Right atrium auricular region (tissue), 2 donors: Measurements from ENCODE around the gene CFAP210. TPM values are rescaled to one million over a fixed set of nuclear protein-coding genes. Genes with fewer than 3 reads are reported as not detected.

Experiments
- DNase-seq: peaks from one replicate; pipeline ENCODE4 v3.0.0-alpha.2; 2019; ENCODE audit warnings: low spot score
- H3K27ac ChIP-seq, 2 donors: fragments of 200-600 bp; sonication (generic); 1 replicate in 1 of 2; 2 replicates in 1 of 2; pipeline ENCODE4 v1.5.1; 2016 to 2019
- H3K27me3 ChIP-seq, 2 donors: fragments of 200-600 bp; sonication (generic); one replicate each; pipeline versions ENCODE4 v1.5.1 to v1.6.0; 2017 to 2019
- H3K36me3 ChIP-seq: fragments of 200-600 bp; sonication (generic); one replicate; pipeline ENCODE4 v1.5.1; 2016
- H3K4me1 ChIP-seq, 2 donors: fragments of 200-600 bp; sonication (generic); one replicate each; pipeline versions ENCODE4 v1.5.1 to v1.6.0; 2017 to 2019
- H3K4me3 ChIP-seq, 2 donors: fragments of 200-600 bp; sonication (generic); 1 replicate in 1 of 2; 2 replicates in 1 of 2; pipeline ENCODE4 v1.5.1; 2017 to 2019; ENCODE audit warnings: mild to moderate bottlenecking in 1 of 2, moderate library complexity in 1 of 2
- H3K9me3 ChIP-seq, 2 donors: fragments of 200-600 bp; sonication (generic); one replicate each; pipeline ENCODE4 v1.5.1; 2019
- total RNA-seq, 2 donors: library from RNA; depleted of rRNA; stranded (reverse); fragments of >200 nt; gene quantifications; one replicate each; pipeline ENCODE4 v1.1.0, GENCODE V29; 2016
- TF ChIP-seq, protein P1 (sequence below), 2 donors: fragments of 200-600 bp; sonication (generic); IDR thresholded peaks; one replicate each; pipeline ENCODE4 v1.5.1; 2019; ENCODE audit warnings: antibody characterized with exemption in 2 of 2

CFAP210 gene
- total RNA-seq, 2 donors from 2014 or later, result not detected

DNA sequence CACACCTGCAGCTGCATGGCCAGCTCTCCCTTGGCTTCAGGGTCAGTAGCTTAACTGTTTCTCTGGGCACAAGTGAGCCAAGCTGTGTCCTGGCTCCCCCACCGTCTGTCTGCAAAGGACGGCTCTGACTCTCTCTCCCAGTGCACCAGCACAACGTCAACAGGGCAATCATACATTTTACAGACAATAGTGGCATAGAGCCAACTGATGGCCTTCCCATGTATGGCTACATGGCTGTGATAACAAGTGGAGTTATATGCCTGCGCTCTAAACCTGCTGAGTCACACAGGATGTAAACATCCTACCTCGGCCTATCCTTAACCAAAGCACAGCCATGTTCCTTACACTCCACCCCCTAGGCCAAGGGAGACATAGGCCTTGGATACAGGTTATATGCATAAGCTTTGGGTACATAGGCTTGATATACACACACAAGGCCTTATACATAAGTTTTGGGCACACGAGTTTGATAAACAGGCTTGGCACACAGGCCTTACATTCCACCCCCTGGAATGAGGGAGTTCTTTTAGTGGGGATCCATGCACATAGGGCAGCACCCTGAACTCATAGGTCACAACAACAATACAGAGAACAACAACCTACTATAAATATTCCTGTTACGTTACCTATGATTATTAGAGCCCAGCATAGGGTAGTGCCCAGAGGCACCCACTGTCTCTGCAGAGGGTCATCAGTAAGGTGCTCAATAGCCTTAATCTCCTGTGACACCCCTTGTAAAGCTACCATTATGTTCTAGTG is 17.7 kb upstream of the CFAP210 start:
- TF ChIP-seq, protein P1, sequence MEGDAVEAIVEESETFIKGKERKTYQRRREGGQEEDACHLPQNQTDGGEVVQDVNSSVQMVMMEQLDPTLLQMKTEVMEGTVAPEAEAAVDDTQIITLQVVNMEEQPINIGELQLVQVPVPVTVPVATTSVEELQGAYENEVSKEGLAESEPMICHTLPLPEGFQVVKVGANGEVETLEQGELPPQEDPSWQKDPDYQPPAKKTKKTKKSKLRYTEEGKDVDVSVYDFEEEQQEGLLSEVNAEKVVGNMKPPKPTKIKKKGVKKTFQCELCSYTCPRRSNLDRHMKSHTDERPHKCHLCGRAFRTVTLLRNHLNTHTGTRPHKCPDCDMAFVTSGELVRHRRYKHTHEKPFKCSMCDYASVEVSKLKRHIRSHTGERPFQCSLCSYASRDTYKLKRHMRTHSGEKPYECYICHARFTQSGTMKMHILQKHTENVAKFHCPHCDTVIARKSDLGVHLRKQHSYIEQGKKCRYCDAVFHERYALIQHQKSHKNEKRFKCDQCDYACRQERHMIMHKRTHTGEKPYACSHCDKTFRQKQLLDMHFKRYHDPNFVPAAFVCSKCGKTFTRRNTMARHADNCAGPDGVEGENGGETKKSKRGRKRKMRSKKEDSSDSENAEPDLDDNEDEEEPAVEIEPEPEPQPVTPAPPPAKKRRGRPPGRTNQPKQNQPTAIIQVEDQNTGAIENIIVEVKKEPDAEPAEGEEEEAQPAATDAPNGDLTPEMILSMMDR (IDR thresholded peaks at IDR 0.05), result no peak
- H3K36me3 ChIP-seq, result no peaks in the 10 kb centered on the region
- H3K27me3 ChIP-seq, result no peaks in the 10 kb centered on the region
- H3K9me3 ChIP-seq, result no peaks in the 10 kb centered on the region
- DNase-seq, result no peak
- H3K27ac ChIP-seq, result no peak overlapping the region
- H3K4me3 ChIP-seq, result no peak overlapping the region
- H3K4me1 ChIP-seq, result peaks cover 0 to 19% of the 10 kb centered on the region in 2 donors

DNA sequence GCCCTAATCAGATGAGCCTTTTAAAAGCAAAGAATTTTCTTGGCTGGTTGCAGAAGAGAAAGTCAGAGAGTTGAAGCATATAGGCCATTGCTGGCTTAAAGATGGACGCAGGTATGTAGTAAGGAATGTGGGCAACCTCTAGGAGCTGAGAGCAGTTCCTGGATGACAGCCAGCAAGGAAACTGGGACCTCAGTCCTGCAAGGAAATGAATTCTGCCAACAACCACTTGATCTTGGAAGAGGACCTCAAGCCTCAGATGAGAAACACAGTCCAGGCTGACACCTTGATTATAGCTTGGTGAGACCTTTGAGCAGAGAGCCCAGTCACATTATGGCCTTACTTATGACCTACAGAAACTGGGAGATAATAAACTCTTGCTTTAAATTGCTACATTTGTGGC is 15.8 kb upstream of the CFAP210 start:
- H3K36me3 ChIP-seq, result no peaks in the 10 kb centered on the region
- H3K4me1 ChIP-seq, result no peaks in the 10 kb centered on the region
- no peak for DNase-seq
- no peaks in the 10 kb centered on the region for H3K27me3 ChIP-seq
- H3K4me3 ChIP-seq, result no peak overlapping the region
- no peak overlapping the region for H3K27ac ChIP-seq
- TF ChIP-seq, protein P1 (IDR thresholded peaks at IDR 0.05), result no peak
- no peaks in the 10 kb centered on the region for H3K9me3 ChIP-seq

DNA sequence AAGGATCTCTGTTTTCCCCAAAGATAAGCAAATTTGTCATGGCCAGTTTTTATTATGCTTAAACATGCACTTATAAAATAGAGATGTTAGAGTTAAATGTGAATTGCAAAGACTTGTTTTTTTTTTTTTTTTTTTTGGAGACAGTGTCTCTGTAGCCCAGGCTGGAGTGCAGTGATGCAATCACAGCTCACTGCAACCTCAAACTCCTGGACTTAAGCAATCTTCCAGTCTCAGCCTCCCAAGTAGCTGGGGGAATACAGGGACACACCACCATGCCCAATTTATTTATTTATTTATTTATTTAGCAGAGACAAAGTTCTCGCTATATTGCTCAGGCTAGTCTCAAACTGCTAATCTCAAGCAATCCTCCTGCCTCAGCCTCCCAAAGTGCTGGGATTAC is 15.1 kb upstream of the CFAP210 start:
- TF ChIP-seq, protein P1 (IDR thresholded peaks at IDR 0.05), result no peak
- no peak overlapping the region for H3K27ac ChIP-seq
- no peaks in the 10 kb centered on the region for H3K36me3 ChIP-seq
- H3K27me3 ChIP-seq, result no peaks in the 10 kb centered on the region
- H3K9me3 ChIP-seq, result no peaks in the 10 kb centered on the region
- no peak for DNase-seq
- no peaks in the 10 kb centered on the region for H3K4me1 ChIP-seq
- no peak overlapping the region for H3K4me3 ChIP-seq

DNA sequence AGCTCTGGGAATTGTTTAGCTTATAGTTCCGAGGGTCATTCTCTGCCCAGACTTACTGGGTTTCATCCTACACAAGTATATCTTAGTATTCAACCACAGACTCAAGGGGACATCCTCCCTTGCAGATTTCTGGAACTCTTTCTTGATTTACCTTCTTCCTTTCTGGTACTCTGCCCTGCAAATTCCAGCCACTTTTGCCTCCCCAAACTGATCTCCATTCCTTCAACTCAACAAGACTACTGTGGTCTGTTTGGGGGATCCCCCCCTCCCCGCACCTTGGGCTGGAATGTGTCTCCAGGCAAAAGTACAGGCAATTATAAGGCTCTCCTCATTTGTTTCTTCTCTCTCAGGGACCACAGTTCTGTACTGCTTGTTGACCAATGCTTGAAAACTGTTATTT is 13.4 kb upstream of the CFAP210 start:
- Histone ChIP-seq H3K27me3 (no peaks in the 10 kb centered on the region), H3K36me3 (no peaks in the 10 kb centered on the region), H3K27ac (no peak overlapping the region), H3K9me3 (no peaks in the 10 kb centered on the region), H3K4me3 (no peak overlapping the region), H3K4me1 (no peaks in the 10 kb centered on the region)
- TF ChIP-seq, protein P1 (IDR thresholded peaks at IDR 0.05), result no peak
- no peak for DNase-seq

DNA sequence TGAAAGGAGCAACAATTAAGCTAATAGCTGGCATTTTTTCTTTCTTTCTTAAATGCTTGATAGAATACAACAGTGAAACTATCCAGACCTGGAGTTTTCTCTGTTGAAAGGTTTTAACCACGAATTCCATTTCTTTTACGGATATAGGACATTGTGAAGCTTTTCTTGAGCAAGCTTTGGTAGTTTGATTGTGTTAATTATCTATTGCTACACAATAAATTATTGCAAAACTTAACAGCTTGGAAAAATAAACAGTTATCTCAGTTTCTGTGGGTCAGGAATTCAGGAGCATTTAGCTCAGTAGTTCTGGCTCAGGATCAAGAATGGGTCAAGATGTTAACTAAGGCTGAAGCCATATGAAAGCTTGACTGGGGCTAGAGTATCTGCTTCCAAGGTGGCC is 11.7 kb upstream of the CFAP210 start:
- Histone ChIP-seq H3K27ac (no peak overlapping the region), H3K9me3 (no peaks in the 10 kb centered on the region), H3K4me1 (no peaks in the 10 kb centered on the region), H3K4me3 (no peak overlapping the region), H3K36me3 (no peaks in the 10 kb centered on the region), H3K27me3 (no peaks in the 10 kb centered on the region)
- DNase-seq, result no peak
- TF ChIP-seq, protein P1 (IDR thresholded peaks at IDR 0.05), result no peak
